Superior temporal gyrus (tissue), 1 donor: ENCODE measurements around the gene MAP2K7.
"Not testable (repeated sequence)": the region's sequence is repeated elsewhere in the genome, so short reads cannot be mapped to it uniquely, and the experiment has no call there.

Experiments
- DNase-seq: peaks from one replicate; pipeline ENCODE4 v3.0.0-alpha.2; 2016; ENCODE audit errors: extremely low spot score

The MAP2K7 gene

DNA sequence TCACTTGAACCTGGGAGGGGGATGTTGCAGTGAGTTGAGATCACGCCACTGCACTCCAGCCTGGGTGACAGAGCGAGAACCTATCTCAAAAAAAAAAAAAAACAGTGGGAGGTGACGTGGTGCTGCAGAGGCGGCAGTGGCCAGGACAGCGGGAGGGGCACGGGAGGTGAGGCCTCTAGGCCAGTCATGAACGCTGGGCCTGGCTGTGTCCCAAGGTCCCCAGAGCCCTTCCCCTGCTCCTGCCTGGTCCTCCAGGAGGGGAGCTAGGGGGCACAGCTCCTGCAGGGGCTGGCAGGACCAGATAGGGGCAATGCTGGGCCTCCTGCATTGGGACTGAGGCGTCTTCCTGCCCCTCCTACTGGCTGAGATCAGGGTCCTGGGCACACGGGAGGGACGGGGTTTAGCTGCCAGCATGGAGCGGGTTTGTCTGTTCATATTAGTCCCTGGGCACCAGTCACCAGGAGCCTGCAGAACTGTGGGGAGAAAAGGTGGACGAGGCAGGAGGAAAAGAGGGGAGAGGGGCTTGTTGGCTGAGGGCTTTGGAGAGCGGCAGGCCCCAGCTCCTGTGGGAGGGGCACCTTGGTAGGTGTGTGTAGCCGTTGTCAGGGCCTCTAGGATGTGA, 4.5 kb downstream of the MAP2K7 start:
- DNase-seq = no peak

DNA sequence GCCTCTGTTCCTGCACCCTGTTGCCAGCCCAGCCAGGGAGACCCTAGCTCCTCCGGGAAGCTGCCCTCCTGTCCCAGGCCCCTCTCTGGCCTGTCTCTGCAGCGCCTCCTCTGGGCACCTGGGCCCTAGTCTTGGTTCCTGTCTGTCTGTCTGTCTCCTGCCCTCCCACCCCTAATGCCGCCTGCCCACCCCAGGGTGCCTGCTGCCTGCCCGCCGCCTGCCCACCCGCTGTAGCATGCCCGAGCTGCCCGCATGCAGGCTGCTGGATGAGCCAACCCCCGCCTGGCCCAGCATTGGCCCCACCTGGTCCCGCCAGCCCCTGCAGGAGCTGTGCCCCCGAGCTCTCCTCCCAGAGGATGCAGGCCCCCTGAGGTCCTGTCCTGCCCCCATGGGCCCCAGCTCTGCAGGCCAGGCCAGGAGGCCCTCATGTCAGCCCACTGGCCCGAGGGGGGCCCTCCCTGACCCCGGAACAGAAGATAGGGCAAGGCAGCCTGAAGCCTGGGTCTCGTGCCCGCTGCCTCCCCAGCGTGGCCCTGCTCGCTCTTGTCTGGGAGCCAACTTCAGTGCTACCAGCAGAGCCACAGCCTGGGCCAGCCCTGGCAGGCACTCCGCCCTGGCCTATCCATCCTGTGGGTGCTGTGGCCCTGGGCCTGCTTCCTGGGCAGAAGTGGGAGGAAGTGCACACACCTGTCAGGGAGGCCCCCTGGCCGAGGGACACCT, 5.2 kb downstream of the MAP2K7 start:
- DNase-seq = no peak

DNA sequence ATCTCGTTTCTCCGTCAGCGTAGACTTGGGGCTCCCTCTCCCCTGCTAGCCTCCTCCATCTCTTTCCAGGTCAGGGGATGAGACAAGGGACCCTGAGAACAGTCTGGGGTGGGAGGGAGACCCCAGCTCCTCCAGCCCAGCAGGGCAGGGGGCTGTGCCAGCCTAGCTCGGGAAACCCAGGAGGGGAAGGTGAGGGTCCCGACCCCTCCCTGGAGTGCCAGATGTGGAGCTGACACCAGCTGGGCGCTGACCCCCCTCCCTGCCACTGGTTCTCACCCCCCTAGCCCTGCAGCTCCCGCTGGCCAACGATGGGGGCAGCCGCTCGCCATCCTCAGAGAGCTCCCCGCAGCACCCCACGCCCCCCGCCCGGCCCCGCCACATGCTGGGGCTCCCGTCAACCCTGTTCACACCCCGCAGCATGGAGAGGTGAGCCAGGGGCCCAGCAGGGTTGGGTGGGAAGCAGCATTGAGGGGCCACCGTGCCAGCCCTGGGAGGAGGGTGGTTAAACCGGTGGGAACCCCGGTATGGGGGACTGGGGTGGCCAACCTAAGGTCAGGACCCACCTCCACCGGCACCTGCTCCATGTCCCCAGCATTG, 5.9 kb downstream of the MAP2K7 start:
- DNase-seq = no peak

DNA sequence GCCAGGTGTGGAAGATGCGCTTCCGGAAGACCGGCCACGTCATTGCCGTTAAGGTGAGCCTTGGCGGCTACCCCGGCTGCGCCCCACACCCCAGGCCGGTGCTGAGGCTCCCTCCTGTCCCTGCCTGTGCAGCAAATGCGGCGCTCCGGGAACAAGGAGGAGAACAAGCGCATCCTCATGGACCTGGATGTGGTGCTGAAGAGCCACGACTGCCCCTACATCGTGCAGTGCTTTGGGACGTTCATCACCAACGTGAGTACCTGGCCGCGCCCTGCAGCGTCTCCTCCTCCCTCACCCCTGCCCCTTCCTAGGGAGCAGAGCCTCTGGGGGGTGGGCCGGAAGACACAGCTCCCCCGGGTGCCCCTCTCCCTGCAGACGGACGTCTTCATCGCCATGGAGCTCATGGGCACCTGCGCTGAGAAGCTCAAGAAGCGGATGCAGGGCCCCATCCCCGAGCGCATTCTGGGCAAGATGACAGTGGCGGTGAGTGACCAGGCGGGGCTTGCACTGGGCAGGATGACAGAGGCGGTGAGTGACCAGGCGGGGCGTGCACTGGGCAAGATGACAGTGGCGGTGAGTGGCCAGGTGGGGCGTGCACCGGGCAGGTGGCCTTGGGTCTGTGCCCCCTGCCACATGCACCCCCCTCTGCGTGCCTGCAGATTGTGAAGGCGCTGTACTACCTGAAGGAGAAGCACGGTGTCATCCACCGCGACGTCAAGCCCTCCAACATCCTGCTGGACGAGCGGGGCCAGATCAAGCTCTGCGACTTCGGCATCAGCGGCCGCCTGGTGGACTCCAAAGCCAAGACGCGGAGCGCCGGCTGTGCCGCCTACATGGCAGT, 6.9 kb downstream of the MAP2K7 start:
- DNase-seq = no peak

DNA sequence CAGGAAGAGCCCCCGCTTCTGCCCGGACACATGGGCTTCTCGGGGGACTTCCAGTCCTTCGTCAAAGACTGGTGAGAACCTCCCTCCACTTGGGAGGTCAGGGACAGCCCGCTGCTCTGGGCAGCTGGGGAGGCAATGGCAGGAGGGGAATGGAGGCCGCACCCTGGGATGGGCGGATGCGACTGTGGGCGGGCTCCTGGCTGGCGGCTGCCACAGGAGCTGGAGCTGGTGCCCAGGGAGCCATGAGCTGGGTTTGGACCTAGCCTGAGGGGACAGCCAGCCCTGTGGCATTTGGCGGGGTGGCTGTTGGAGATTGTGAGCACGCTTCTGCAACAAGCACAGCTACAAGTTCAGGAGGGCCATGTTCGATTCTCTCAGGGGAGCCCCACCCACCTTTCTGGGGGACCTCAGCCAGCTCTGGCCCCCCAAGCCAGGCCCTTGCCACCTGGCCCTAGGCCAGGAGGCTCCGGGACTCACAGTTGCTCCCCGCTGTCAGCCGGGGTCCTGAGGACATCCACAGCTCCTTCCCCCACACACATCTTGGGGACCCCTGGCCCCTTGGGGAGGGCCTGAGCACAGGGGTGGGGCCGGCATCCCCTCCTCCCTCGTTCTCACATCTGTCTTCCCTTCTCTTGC, 7.9 kb downstream of the MAP2K7 start:
- DNase-seq = no peak

DNA sequence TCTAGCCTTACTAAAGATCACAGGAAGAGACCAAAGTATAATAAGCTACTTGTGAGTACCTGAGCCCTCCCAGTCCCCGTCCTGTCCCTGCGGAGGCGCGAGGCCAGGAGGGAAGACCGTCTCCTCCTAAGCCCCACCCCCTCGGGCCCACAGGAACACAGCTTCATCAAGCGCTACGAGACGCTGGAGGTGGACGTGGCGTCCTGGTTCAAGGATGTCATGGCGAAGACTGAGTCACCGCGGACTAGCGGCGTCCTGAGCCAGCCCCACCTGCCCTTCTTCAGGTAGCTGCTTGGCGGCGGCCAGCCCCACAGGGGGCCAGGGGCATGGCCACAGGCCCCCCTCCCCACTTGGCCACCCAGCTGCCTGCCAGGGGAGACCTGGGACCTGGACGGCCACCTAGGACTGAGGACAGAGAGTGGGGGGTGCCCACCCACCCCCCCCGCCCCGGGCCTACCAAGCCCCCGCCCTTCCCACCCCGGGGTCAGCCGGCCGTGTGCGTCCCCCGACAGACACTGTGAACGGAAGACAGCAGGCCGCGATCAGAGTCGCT, 8.5 kb downstream of the MAP2K7 start:
- no peak for DNase-seq

DNA sequence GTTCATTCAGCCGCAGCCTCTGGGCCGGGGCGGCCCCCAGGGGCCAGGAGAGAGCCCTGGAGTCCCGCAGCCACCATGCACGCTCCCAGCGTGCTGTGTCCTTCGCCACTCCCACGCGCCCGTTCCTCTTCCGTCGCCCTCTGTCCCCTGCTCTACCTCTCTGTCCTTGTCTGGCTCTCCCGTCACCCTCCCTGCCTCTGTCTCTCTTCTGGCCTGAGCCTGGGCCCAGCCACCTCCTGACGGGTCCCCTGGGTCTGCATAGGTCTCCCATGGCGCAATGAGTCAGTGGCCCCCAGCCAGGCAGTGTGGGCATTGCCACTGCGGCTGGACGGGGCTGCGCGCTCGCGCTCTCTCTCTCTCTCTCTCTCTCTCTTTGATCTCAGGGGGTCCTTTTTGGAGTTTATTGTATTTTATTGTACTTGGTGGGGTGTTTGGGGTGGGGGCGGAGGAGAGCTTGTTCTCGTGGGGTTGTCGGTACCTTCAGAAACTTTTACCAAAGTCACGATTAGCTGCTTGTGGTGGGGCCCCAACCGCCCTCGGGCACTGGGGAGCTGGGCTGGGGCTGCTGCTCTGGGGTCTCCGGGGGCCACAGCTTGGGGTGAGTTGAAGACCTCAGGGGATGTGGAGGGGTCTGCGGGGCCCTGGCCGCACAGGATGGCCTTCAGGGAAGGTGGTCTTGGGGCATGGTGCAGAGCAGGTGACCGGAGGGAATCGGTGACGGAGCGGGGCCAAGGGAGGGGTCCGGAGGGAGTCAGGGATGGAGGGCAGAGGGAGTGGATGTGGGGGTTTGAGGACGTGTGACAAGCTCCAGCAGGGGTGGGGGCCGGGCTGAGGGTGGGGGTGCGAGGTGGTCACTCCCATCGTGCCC, 9.3 kb downstream of the MAP2K7 start:
- no peak for DNase-seq

DNA sequence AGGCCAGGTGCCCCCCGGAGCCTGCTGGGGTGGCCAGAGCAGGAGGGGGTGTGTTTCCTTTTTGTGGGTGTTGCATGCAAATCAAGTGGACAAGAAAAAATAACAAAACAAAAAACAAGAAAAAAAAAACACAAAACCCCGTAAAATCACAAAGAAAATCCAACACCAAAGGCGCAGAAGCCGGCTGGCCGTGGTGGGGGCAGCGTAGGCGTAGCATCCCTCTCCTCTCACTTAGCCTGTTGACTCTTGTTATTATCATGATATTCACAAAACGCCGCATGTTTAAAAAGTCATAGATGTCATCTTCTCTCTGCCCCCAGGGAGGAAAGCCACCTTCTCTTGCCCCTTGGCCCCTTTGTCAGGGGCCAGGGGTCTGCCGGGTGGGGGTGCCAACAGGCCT, 10.0 kb downstream of the MAP2K7 start:
- no peak for DNase-seq

DNA sequence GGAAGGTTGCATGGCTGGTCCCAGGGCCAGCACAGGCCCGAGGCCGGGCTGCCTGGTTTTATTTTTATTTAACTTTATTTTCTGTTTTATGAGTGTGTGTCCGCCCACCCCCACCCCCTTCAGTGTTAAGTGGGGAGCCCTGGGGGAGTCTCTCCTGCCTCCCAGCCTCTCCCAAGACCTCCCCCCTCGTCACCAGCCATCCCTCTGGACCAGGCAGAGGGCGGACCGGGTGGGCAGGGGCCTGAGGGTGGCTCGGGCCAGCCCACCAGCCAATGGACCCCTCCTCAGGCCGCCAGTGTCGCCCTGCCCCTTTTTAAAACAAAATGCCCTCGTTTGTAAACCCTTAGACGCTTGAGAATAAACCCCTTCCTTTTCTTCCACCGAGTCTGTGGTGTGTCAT, 10.4 kb downstream of the MAP2K7 start:
- DNase-seq = no peak

DNA sequence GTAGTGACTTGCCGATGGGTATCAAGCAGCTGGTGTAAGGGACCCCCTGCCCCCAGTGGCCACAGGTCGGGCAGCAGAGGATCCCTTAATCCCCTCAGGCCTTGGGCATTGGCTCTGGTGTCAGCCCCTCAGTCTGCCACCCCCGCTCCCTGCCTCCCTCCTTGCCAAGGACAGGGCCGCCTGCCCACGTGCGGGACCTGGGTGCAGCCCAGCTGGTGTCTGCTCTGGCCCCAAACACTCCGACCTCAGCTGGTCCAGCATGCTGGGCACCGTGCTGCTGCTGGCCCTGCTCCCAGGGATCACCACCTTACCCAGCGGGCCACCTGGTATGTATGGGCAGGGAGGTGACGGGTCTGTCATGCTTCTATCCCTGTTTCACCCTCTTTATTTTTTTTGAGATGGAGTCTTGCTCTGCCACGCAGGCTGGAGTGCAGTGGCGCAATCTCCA, 10.9 kb downstream of the MAP2K7 start, which contains the start of gene TGFBR3L:
TSS of gene TGFBR3L (plus strand) at position 233 of the 448 bp plus-strand sequence.
- DNase-seq = no peak

DNA sequence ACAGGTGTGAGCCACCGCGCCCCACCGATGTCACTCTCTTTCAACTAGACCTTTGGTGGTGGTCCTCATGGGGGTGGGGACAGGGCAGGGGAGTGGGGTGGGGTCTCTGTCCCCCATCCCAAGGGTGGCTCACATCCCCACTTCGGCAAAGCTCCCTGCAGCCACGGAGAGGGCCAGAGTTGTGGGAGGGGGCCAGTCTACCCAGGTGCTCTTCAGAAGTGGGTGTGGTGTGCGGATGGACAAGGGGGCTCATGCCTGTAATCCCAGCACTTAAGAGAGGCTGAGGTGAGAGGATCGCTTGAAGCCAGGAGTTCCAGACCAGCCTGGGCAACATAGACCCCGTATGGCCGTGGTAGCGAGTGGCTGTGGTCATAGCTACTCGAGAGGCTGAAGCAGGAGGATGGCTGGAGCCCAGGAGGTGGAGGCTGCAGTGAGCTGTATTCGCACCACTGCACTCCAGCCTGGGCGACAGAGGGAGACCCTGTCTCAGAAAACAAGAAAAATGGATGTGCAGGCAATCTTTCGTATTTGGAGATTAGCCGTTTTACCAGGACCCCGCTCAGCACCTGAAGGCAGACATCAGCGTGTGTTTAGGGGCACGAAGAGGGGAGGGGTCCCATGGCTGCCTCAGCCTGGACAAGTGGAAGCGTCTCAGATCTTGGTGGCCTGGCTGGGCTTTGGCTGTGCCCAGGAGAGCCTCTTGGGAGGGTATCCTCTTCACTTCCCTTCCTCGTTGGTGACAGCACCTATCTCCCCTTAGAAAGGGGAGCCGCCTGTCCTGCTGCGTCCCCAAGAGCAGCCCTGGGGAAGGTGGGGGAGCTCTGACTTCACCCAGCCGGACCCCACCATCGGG, 11.8 kb downstream of the MAP2K7 start:
- no peak for DNase-seq

DNA sequence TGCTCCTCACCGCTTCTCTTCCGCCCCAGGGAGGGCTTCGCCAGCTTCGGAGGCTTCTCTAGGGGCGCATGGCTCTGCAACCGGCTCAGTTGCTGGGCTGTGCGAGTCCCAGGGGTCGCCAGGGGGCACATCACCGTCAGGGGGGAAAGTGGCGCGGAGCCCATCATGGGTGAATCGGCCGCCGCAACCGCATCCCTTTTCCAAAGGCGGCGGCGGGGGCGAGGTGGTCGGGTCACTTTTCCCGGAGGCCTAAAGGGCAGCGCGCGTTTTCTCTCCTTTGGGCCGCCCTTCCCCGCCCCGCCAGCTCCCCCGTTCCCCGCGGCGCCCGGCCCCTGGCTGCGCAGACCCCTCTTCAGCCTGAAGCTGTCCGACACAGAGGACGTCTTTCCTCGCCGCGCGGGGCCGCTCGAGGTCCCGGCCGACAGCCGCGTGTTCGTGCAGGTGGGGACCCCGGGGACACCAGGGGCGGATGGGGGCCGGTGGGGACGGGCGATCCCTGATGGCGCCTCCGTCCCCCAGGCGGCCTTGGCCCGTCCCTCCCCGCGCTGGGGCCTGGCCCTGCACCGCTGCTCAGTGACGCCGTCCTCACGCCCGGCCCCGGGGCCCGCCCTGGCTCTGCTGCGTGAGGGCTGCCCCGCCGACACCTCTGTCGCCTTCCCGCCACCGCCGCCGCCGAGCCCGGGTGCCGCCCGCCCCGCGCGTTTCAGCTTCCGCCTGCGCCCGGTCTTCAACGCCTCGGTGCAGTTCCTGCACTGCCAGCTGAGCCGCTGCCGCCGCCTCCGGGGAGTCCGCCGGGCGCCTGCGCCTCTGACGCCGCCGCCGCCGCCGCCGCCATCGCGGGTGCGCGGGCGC, 12.7 kb downstream of the MAP2K7 start:
- no peak for DNase-seq

DNA sequence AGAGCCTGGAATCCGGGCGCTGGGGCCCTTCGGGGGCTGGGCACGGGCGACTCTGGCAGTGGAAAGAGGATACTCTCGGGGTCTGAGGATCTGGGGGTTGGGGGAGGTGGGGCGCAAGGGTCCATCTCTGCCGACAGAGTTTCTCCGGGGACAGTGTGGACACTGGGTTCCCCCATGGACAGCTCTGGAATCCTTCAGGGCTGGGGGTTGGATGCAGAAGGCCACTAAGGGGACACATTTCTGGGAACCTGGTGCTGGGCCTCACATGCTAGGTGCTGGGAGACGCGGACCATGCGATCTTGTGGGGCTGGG, 13.2 kb downstream of the MAP2K7 start:
- DNase-seq = no peak

DNA sequence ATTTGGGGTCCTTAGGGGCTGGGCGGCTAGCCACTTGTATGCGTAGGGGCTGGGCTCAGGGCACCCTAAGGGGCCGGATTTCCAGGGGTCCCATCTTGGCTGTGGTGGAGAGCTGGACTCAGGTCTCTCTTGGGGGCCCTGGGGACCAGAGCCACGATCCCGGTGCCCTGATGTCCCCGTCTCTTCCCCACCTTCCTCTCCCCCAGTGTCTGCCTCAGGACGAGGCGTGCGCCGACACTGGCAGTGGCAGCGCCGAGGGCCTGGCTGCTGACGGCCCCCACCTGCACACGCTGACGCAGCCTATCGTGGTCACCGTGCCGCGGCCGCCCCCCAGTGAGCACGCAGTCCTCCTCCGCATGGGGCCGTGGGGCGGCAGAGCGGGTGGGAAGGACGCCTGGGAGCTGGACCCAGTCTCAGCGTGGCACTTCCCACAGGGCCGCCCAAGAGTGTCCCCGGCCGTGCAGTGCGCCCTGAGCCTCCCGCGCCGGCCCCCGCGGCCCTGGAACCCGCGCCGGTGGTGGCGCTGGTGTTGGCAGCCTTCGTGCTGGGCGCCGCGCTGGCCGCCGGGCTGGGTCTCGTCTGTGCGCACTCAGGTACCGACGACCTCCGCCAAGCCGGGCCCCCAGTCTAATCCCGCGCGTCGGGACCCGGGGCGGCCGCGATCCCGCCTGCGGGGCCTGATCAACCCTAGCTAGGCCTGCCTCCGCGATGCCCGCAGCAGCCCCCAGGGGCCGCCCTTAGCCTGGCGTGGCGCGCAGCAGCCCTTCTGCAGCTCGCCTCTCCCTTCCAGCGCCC, 13.8 kb downstream of the MAP2K7 start:
- no peak for DNase-seq

DNA sequence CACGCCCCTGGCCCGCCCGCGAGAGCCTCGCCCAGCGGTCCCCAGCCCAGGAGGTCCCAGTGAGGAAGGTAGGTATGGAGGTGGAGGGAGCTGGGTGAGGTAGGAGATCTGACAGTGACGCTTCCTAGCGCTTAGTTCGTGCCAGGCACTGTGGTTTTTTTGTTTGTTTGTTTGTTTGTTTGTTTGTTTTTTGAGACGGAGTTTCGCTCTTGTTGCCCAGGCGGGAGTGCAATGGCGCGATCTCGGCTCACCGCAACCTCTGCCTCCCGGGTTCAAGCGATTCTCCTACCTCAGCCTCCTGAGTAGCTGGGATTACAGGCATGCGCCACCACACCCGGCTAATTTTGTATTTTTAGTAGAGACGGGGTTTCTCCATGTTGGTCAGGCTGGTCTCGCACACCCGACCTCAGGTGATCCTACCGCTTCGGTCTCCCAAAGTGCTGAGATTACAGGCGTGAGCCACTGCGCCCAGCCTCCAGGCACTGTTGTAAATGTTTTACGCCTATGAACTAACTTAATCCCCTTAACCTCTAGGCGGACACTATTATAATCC, 14.5 kb downstream of the MAP2K7 start:
- DNase-seq = not testable (repeated sequence)

DNA sequence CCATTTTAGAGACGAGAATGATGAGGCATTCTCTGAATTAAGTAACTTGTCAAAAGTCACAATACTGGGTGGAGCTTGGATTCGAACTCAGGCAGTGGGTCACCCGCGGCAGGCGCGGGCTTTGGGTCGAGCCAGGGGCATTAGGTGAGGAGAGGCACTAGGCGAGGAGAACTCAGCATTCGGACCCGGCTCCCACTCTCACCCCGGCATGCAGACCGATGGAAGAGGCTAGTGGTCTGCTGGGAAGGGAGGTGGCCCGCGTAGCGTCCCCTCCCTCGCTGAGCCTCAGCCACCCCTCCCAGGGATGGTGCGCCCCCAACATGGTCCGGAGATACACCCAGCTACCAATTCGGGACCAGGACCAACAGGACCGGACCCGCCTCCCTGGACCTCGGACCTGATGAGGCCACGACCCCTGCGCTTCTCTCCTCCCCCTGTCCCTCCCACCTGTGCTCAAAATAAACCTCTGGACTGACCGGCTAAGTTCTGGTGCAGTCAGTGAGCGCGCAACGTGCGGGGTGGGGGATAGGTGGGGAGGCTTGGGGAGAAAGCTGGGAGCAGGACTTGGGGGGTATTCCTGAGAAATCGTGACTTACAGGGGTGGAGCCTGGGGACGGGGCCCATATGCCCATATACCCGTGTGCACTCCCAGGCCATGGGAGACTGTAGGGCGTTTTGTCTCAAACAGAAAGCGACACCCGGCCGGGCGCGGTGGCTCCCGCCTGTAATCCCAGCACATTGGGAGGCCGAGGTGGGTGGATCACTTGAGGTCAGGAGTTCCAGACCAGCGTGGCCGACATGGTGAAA, 15.1 kb downstream of the MAP2K7 start:
- no peak for DNase-seq
